IgD-negative memory B cell (primary cell): ENCODE results near the gene GGTLC2. TPM values are rescaled to one million over a fixed set of nuclear protein-coding genes. Genes with fewer than 3 reads are reported as not detected.
"Not testable (repeated sequence)": the region's sequence is repeated elsewhere in the genome, so short reads cannot be mapped to it uniquely, and the experiment has no call there.

ENCODE experiments used
- H3K27ac Mint-ChIP-seq, 3 donors: one replicate each; pipeline ENCODE4 v1.8.0; 2020 to 2022; ENCODE audit warnings: mild to moderate bottlenecking in 3 of 3, mixed read lengths in 3 of 3, moderate library complexity in 1 of 3
- H3K27me3 Mint-ChIP-seq: one replicate; pipeline ENCODE4 v1.8.0; 2021; ENCODE audit warnings: mixed read lengths
- H3K36me3 Mint-ChIP-seq: one replicate; pipeline ENCODE4 v1.8.0; 2020; ENCODE audit warnings: mild to moderate bottlenecking, mixed read lengths
- H3K4me1 Mint-ChIP-seq, 3 donors: one replicate each; pipeline ENCODE4 v1.8.0; 2020 to 2022; ENCODE audit warnings: mixed read lengths in 3 of 3, mild to moderate bottlenecking in 1 of 3
- H3K4me3 Mint-ChIP-seq, 4 donors: one replicate each; pipeline ENCODE4 v1.8.0; 2020 to 2022; ENCODE audit warnings: mild to moderate bottlenecking in 4 of 4, mixed read lengths in 4 of 4, moderate library complexity in 3 of 4
- H3K9me3 Mint-ChIP-seq, 3 donors: one replicate each; pipeline ENCODE4 v1.8.0; 2020 to 2021; ENCODE audit warnings: mixed read lengths in 3 of 3, mild to moderate bottlenecking in 1 of 3
- polyA plus RNA-seq: library from polyadenylated mRNA; unstranded; fragments of 300-500 nt; fragmentation: Illumina TruSeq; gene quantifications from one replicate; pipeline ENCODE4 v1.2.3, GENCODE V29; 2021

GGTLC2 gene
- polyA plus RNA-seq, result not detected

GRCh38 chr22:22644314-22644713 lies at the start of gene GGTLC2:
GGTLC2 (plus strand) TSS chr22:22644614; CDS start chr22:22646346, 1,732 bp downstream.
- not testable (repeated sequence) for H3K4me3 Mint-ChIP-seq, H3K4me1 Mint-ChIP-seq, H3K27me3 Mint-ChIP-seq, H3K9me3 Mint-ChIP-seq, H3K27ac Mint-ChIP-seq, H3K36me3 Mint-ChIP-seq

GRCh38 chr22:22595001-22595835 lies 49.2 kb upstream of the GGTLC2 start:
- Mint-ChIP-seq H3K27ac (no peak overlapping the region), H3K36me3 (no peaks in the 10 kb centered on the region), H3K4me3 (no peak overlapping the region), H3K4me1 (peaks cover 12 to 20% (median 18%) of the 10 kb centered on the region in 3 donors), H3K9me3 (peaks cover 0 to 5% (median 0%) of the 10 kb centered on the region in 3 donors), H3K27me3 (peaks cover 7% of the 10 kb centered on the region)

GRCh38 chr22:22598144-22598543 lies 46.3 kb upstream of the GGTLC2 start:
- H3K4me3 Mint-ChIP-seq, result no peak overlapping the region
- peaks cover 7% of the 10 kb centered on the region for H3K27me3 Mint-ChIP-seq
- no peak overlapping the region for H3K27ac Mint-ChIP-seq
- no peaks in the 10 kb centered on the region for H3K36me3 Mint-ChIP-seq
- peaks cover 0 to 5% (median 2%) of the 10 kb centered on the region in 3 donors for H3K9me3 Mint-ChIP-seq
- H3K4me1 Mint-ChIP-seq, result peaks cover 12 to 23% (median 19%) of the 10 kb centered on the region in 3 donors

GRCh38 chr22:22599248-22599647 lies 45.2 kb upstream of the GGTLC2 start:
- Mint-ChIP-seq H3K9me3 (peaks cover 0 to 5% (median 2%) of the 10 kb centered on the region in 3 donors), H3K4me3 (peak overlapping the region in 1 of 4 donors; percentile 68), H3K27me3 (peaks cover 7% of the 10 kb centered on the region), H3K36me3 (no peaks in the 10 kb centered on the region), H3K27ac (no peak overlapping the region), H3K4me1 (peaks cover 7 to 27% (median 25%) of the 10 kb centered on the region in 3 donors)

- Mint-ChIP-seq H3K4me1 (peaks cover 16 to 41% (median 38%) of the 10 kb centered on the region in 3 donors), H3K36me3 (no peaks in the 10 kb centered on the region), H3K9me3 (peaks cover 0 to 5% (median 2%) of the 10 kb centered on the region in 3 donors), H3K27ac (no peak overlapping the region), H3K4me3 (no peak overlapping the region), H3K27me3 (peaks cover 7% of the 10 kb centered on the region)
These were observed 43.7 kb upstream of the GGTLC2 start for GRCh38 chr22:22600531-22601261.

- Mint-ChIP-seq H3K4me1 (peaks cover 11 to 36% (median 30%) of the 10 kb centered on the region in 3 donors), H3K36me3 (peaks cover under 1% of the 10 kb centered on the region), H3K9me3 (peaks cover 0 to 5% (median 4%) of the 10 kb centered on the region in 3 donors), H3K4me3 (peak overlapping the region in 2 of 4 donors; percentile 12 to 17), H3K27ac (no peak overlapping the region), H3K27me3 (no peaks in the 10 kb centered on the region)
These were observed 40.9 kb upstream of the GGTLC2 start for GRCh38 chr22:22603470-22603947.

GRCh38 chr22:22604326-22605073 lies 39.9 kb upstream of the GGTLC2 start:
- peaks cover 0 to 5% (median 4%) of the 10 kb centered on the region in 3 donors for H3K9me3 Mint-ChIP-seq
- peak overlapping the region in 3 of 4 donors; percentile 30 to 90 (median 33) for H3K4me3 Mint-ChIP-seq

GRCh38 chr22:22605074-22605404 lies 39.4 kb upstream of the GGTLC2 start:
- H3K9me3 Mint-ChIP-seq, result peaks cover 0 to 5% (median 4%) of the 10 kb centered on the region in 3 donors
- peaks cover 4% of the 10 kb centered on the region for H3K36me3 Mint-ChIP-seq
- peak overlapping the region in 3 of 4 donors; percentile 3 to 90 (median 30) for H3K4me3 Mint-ChIP-seq
- H3K27ac Mint-ChIP-seq, result peak overlapping the region in 2 of 3 donors; percentile 58 to 84
- peaks cover 11 to 30% (median 25%) of the 10 kb centered on the region in 3 donors for H3K4me1 Mint-ChIP-seq
- no peaks in the 10 kb centered on the region for H3K27me3 Mint-ChIP-seq

More at GRCh38 chr22:22604326-22605073, 39.9 kb upstream of the GGTLC2 start:
- Mint-ChIP-seq H3K36me3 (peaks cover 4% of the 10 kb centered on the region), H3K27me3 (no peaks in the 10 kb centered on the region), H3K27ac (peak overlapping the region in 2 of 3 donors; percentile 58 to 84), H3K4me1 (peaks cover 11 to 30% (median 27%) of the 10 kb centered on the region in 3 donors)

GRCh38 chr22:22608022-22608421 lies 36.4 kb upstream of the GGTLC2 start:
- H3K4me1 Mint-ChIP-seq, result peaks cover 11 to 28% (median 23%) of the 10 kb centered on the region in 3 donors
- not testable (repeated sequence) for H3K27me3 Mint-ChIP-seq, H3K27ac Mint-ChIP-seq, H3K9me3 Mint-ChIP-seq, H3K36me3 Mint-ChIP-seq, H3K4me3 Mint-ChIP-seq

- peaks cover 2% of the 10 kb centered on the region for H3K27me3 Mint-ChIP-seq
- peaks cover 0 to 5% (median 2%) of the 10 kb centered on the region in 3 donors for H3K9me3 Mint-ChIP-seq
- peaks cover 11 to 18% (median 14%) of the 10 kb centered on the region in 3 donors for H3K4me1 Mint-ChIP-seq
- peaks cover 4% of the 10 kb centered on the region for H3K36me3 Mint-ChIP-seq
- no peak overlapping the region for H3K27ac Mint-ChIP-seq
- H3K4me3 Mint-ChIP-seq, result no peak overlapping the region
These were observed 35.1 kb upstream of the GGTLC2 start for GRCh38 chr22:22609291-22609690.

GRCh38 chr22:22612516-22612915 lies 31.9 kb upstream of the GGTLC2 start:
- H3K4me3 Mint-ChIP-seq, result no peak overlapping the region
- H3K9me3 Mint-ChIP-seq, result peaks cover under 1 to 4% (median 3%) of the 10 kb centered on the region in 3 donors
- peaks cover 7 to 11% (median 10%) of the 10 kb centered on the region in 3 donors for H3K4me1 Mint-ChIP-seq
- no peak overlapping the region for H3K27ac Mint-ChIP-seq
- peaks cover 4% of the 10 kb centered on the region for H3K36me3 Mint-ChIP-seq
- peaks cover 10% of the 10 kb centered on the region for H3K27me3 Mint-ChIP-seq

- Mint-ChIP-seq H3K36me3 (no peaks in the 10 kb centered on the region), H3K27me3 (peaks cover 10% of the 10 kb centered on the region), H3K4me1 (peaks cover 7 to 11% (median 10%) of the 10 kb centered on the region in 3 donors), H3K4me3 (no peak overlapping the region), H3K9me3 (peaks cover 0 to 4% (median 3%) of the 10 kb centered on the region in 3 donors), H3K27ac (peak overlapping the region in 1 of 3 donors; percentile 79)
These were observed 30.3 kb upstream of the GGTLC2 start for GRCh38 chr22:22614065-22614464.

- H3K36me3 Mint-ChIP-seq, result no peaks in the 10 kb centered on the region
- H3K4me3 Mint-ChIP-seq, result peak overlapping the region in 2 of 4 donors; percentile 60 to 78
- H3K27me3 Mint-ChIP-seq, result peaks cover 10% of the 10 kb centered on the region
- H3K4me1 Mint-ChIP-seq, result peaks cover 7 to 11% (median 10%) of the 10 kb centered on the region in 3 donors
- H3K27ac Mint-ChIP-seq, result peak overlapping the region; percentile 76 to 80 (median 78)
- peaks cover 0 to 4% (median 3%) of the 10 kb centered on the region in 3 donors for H3K9me3 Mint-ChIP-seq
These were observed 27.8 kb upstream of the GGTLC2 start for GRCh38 chr22:22616636-22617035.

- Mint-ChIP-seq H3K27ac (no peak overlapping the region), H3K9me3 (peaks cover 0 to 4% (median 3%) of the 10 kb centered on the region in 3 donors), H3K36me3 (no peaks in the 10 kb centered on the region), H3K4me1 (peaks cover 7 to 11% (median 10%) of the 10 kb centered on the region in 3 donors), H3K4me3 (no peak overlapping the region), H3K27me3 (peaks cover 8% of the 10 kb centered on the region)
These were observed 26.0 kb upstream of the GGTLC2 start for GRCh38 chr22:22618448-22618847.
